IPS-11a (cell line): ENCODE data around the gene MMP7.

Source experiments
- H3K4me3 ChIP-seq: one replicate; pipeline ENCODE4 v1.5.1; 2013; ENCODE audit warnings: low read depth, low read length, control low read depth

Gene MMP7, protein sequence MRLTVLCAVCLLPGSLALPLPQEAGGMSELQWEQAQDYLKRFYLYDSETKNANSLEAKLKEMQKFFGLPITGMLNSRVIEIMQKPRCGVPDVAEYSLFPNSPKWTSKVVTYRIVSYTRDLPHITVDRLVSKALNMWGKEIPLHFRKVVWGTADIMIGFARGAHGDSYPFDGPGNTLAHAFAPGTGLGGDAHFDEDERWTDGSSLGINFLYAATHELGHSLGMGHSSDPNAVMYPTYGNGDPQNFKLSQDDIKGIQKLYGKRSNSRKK

GRCh38 chr11:102530558-102530957 is at the start of gene MMP7:
Gene MMP7, minus strand, starts transcription at chr11:102530747. Its CDS starts 47 bp downstream, at chr11:102530700.
- no peak within 1 kb of the TSS for H3K4me3 ChIP-seq

- H3K4me3 ChIP-seq, result no peak overlapping the region
Observed at GRCh38 chr11:102577723-102578122, 47.2 kb upstream of the MMP7 start.

DNA sequence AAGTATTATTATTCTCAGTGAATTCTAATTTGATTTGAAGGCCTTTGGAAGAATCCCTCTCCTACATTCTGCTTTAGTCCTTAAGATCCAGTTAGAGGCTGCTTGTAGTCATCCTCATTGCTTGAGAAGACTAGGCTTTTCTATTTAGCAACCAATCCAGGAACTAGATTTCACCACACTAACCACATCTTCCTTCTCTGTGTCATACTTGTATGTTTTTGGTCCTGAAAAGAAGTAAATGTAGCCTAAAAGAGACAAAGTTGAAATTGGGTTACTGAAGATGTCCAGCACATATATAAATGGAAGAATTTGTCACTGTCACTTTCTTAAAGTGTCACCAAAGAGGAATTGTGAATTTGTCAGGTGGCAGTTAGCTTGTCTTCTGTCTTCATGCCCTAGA is 46.6 kb upstream of the MMP7 start:
- no peak overlapping the region for H3K4me3 ChIP-seq

DNA sequence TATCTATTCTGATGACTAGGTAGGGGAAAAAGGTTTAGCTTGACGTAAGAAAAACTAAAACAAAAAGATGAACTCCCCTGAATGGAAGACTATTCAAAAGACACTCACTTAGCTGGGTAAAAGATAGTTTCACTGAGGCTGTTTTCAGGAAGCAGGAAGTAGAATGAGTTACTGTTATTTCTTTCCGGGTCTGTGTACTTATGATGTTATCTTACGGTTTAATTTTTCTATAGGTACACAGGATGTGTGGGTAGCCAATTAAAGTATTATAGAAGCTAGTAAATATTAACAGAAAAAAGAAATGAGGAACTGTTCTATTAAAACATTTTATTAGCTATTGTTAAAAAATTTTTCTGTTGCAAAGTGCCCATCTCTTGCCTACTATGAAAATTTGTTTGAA is 45.8 kb upstream of the MMP7 start:
- no peak overlapping the region for H3K4me3 ChIP-seq

- no peak overlapping the region for H3K4me3 ChIP-seq
Observed at GRCh38 chr11:102575012-102575411, 44.5 kb upstream of the MMP7 start.

DNA sequence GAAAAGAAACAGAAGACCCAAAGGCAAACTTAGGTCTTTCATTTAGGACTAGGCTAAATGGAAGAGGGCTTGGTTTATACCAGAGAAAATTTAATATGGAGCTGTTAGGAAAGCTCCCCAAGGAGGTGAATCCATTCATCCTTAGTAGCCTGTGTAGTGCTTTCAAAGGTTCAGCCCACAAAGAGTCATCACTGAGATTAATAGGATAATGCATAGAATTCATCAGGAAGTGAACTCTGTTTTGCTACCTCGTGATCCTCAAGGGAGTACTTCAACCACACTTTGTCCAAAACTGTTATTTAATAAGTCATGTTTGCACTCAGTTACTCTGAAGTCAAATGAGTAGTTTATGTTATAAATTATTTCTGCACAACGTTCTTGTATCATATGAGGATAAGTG is 43.3 kb upstream of the MMP7 start:
- H3K4me3 ChIP-seq, result no peak overlapping the region

DNA sequence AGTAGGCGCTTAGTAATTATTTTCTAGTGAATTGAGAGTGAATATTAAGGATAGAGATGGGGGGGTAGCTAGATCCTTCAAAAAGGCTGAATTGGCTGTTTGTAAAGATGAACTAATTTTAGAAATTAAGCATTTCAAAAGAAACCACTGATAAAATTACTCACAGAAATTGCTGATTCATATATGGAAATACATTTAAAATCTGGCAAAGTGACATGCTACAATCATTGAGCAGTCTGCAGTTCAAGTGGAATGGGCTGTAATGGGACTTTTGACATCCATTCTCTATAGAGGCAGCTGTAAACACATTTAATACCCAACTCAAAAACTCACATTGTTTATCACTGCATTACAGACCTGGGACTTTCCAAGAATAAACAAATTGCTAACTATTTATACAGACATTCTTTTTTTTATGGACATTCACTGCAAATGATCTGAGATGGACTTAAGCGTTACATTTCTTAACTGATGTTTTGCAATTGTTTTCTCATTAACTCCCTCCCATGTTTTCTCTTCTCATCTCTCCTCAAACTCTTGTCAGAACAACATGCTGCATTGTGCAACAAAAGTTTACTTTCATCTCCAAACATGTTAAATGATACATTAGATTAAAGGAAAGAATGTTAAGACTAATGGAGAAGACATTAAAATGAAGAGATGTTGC is 42.1 kb upstream of the MMP7 start:
- H3K4me3 ChIP-seq, result no peak overlapping the region

- H3K4me3 ChIP-seq, result no peak overlapping the region
Observed at GRCh38 chr11:102568851-102569250, 38.3 kb upstream of the MMP7 start.

DNA sequence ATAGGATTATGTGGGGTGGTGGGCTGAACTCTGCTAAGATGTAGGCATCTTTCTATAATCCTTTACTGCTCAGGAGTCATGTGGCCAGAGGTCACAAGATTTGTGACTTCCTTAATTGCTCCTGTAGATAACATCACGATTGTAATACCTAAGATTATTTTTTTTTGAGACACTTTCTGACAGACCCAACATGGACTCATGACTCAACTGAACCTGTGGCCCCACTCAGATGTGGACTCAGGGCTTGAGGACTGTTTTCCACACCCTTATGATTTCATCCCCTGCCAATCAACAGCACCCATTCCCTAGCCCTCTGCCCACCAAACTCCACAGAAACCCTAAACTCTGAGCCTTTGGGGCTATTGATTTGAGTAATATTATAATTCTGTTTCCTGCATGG is 35.6 kb upstream of the MMP7 start:
- no peak overlapping the region for H3K4me3 ChIP-seq

DNA sequence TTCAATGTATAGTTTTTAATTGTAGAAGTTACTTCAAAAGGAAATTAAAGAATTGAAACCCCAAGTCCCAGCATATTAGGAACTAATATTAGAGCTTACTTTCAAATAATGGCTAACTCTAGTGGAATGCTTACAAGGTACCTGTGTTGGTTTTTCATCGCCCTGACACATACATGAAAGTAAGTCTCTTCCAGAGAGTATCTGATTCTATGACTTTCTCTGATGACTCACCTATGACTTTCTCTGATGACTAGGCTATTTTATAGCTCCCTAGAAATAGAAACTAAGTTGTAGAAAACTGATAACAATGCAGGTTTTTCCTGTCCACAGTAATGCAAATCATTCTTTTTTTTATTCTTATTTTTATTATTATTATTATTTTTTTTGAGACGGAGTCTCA is 33.6 kb upstream of the MMP7 start:
- no peak overlapping the region for H3K4me3 ChIP-seq

DNA sequence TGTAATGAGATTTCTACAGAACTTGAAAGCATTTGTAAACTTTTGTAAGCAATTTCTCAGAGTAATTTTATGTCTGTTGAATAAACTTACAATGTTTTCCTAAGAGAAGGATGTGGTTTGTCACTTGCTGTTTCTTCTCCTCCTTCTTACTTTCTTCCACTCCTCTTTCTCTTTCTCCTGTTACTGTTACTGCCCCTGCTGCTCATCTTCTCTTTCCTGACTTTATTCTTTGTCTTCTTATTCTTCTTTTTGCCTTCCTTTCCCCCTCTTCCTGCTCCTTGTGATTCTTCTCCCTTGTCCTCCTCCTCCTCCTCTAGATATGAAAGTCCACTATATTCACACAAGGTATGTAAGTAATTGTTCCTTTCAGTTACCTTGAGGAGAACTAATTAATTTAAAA is 31.1 kb upstream of the MMP7 start:
- no peak overlapping the region for H3K4me3 ChIP-seq

DNA sequence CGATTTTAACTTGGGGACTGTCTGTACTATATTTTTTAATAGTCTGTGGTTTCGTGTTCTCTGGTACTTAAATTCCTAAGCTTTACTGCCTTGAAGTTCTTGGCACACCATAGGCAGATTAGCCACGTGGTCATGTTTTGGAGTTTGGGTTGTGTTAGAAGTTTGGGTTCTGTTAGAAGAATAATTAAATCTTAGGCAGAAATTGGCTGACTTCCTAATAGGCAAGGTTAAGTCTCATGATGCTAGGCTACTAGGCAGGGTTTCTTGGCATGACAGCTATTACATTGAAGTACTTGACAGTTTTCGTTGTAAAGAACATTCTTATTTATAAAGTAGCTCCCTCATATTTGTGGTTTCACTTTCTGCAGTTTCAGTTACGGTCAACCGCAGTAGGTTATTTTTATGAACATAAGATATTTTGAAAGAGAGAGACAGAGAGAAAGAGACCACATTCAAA is 30.0 kb upstream of the MMP7 start:
- H3K4me3 ChIP-seq, result no peak overlapping the region

DNA sequence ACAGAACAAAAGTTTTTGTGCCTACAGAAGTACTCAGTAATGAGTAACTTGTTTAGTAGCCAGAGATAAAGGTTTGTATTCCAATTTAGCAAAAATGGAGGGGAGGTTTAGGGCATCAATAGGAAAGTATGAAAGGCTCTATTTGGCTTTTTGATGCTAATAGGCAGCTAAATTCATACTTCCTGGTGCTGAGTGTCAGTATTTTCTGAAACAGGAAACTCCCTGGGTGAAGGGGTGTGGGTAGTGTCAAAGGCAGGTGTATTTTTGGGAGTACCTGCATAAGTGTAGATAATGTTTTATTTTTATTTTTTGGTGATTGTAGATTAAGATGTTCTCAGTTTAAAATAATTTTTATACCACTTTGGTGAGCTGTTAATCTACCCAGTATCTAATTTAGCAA is 29.3 kb upstream of the MMP7 start:
- H3K4me3 ChIP-seq, result no peak overlapping the region

GRCh38 chr11:102555091-102555490 is 24.5 kb upstream of the MMP7 start:
- no peak overlapping the region for H3K4me3 ChIP-seq

DNA sequence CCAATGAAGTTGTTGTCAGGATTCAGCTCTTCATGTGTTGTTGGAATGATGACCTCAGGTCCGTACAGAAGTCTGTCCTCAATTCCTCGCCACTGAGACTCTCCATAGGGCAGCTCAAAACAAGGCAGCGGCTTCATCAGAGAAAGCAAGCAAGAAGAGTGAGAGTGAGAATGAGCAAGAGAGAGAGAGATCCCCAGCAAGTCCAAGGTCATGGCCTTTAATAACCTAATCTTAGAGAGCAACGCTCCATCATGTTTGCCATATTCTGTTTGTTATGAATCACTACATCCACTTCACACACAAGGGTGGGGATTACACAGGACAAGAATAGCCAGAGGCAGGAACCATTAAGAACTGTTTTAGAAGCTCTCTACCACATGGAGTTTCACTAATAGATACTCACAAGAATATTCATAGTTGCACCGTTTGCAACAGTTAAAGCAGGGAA is 23.3 kb upstream of the MMP7 start:
- H3K4me3 ChIP-seq, result no peak overlapping the region

DNA sequence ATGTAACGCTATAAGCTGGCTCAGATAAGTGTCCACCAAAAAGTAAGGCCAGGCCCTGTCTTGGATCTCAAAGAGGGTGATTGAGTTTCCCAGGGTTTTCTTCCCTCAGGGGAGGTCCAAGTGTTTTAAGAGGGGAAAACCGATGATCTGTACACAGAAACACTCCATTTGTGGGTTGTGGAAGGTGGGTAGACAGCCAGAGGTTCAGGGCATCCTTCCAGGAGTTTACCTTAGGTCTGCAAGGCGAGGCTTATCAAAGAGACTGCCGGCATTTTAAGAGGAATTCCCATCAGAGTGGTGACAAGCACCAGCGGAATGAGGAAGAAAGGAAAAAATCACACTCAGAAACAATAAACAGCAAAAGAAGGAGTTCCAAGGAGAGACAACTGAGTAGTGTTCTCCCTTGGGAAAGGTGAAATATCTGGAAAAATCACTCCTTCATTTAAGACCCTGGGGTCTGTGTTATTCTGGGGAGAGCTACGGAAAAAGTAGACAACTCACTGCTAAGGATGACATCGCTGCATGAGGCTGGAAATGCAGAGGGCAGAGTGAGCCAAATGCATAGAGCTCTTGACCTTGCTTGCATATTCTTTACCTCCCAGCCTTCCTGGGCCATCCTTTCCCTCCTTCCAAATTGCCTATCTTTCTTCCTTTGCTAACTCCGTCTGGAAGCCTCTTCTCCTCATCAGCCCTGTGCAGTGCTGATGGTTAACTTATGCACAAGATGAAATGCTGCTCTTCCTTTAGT is 22.1 kb upstream of the MMP7 start:
- H3K4me3 ChIP-seq, result no peak overlapping the region

GRCh38 chr11:102552020-102552419 is 21.5 kb upstream of the MMP7 start:
- no peak overlapping the region for H3K4me3 ChIP-seq

GRCh38 chr11:102551169-102551781 is 20.7 kb upstream of the MMP7 start:
- no peak overlapping the region for H3K4me3 ChIP-seq

- H3K4me3 ChIP-seq, result no peak overlapping the region
Observed at GRCh38 chr11:102546923-102547471, 16.4 kb upstream of the MMP7 start.

- no peak overlapping the region for H3K4me3 ChIP-seq
Observed at GRCh38 chr11:102546427-102546826, 15.9 kb upstream of the MMP7 start.

GRCh38 chr11:102545701-102546100 is 15.2 kb upstream of the MMP7 start:
- no peak overlapping the region for H3K4me3 ChIP-seq
